Stimulated activated CD8-positive, alpha-beta memory T cell treated with anti-CD3 and anti-CD28 coated beads, Interleukin-15, amount 100 ng/mL, for 24 hours (primary cell): ENCODE results near the gene MOSMO.
"Not testable (repeated sequence)": the region's sequence is repeated elsewhere in the genome, so short reads cannot be mapped to it uniquely, and the experiment has no call there.

Experiments used
- DNase-seq: peaks from one replicate; pipeline ENCODE4 v3.0.0-alpha.2; 2020; ENCODE audit warnings: low read depth

The MOSMO gene

GRCh38 chr16:22003195-22003594 is 4.7 kb upstream of the MOSMO start:
- no peak for DNase-seq

- no peak for DNase-seq
These were observed 3.6 kb upstream of the MOSMO start for GRCh38 chr16:22004341-22004740.

DNA sequence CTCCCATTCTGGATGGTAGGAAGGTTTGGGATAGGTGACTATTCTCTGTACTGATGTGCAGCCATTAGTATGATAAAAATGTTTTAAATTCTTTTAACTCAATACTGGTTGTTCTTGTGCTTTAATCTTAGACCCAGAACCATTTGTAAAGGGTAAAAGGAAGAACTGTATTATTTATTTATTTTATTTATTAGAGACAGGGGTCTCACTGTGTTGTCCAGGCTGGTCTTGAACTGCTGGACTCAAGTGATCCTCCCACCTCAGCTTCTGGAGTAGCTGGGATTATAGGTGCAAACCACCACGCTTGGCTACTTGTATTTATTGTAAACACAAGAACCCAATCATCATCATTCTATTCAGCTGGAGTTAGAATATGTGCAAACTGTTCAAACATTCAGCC is 2.2 kb upstream of the MOSMO start:
- no peak for DNase-seq

DNA sequence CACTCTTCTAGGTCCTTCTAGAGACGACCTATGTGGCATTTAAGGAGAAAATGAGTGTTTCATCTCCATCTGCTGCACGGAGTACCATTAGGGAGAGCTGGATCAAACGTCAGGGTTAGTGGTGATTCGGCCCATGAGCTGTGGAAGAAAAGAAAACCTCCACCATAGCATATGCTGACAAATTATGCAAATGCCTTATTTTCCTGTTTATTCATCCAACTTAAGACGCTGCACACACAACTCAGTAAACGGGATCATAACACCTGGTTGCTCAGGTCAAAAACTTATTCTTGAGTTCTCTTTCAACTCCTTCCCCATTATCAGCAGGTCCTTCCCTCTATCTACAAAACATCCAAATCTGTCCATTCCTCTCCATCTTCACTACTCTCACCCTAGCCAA is 1.3 kb upstream of the MOSMO start:
- no peak for DNase-seq

DNA sequence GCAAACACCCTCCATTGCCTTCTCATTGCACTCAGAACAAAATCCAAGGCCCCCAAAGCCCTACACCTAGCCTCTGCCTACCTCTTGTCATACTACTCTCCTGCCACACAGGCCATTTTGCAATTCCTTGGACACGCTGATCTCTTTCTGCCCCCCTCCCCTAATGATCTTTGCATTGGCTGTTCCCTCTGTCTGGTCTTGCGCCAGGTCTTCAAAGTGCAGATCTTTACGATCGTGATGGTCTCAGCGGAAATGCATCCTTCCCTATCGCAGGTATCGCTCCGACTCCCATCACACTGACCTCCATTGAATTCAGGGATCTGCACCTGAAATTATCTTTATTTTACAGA is 777 bp upstream of the MOSMO start:
- no peak for DNase-seq

- no peak for DNase-seq
These were observed 526 bp downstream of the MOSMO start for GRCh38 chr16:22008215-22009059.

- no peak for DNase-seq
These were observed 3.0 kb downstream of the MOSMO start for GRCh38 chr16:22010902-22011301.

GRCh38 chr16:22012241-22012640 is 4.3 kb downstream of the MOSMO start:
- no peak for DNase-seq

DNA sequence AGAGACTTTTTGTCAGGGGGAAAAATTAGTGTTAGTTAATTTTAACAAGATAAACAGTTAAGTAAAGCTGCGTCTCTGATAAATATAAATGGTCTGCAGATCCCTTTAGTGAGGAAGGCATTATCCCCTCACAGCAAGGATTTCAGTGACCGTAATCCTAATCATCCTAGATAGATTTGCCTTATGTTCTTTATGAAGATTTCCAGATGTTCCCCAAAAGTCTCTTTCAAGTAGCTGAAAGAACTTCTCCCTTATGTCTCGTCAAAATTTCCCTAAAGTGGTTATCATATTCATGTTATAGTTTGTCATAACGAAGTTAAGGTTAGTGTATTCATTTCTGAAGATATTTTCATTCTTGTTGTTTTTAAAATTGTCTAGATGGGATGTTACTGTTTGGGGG is 5.6 kb downstream of the MOSMO start:
- no peak for DNase-seq

GRCh38 chr16:22014271-22014873 is 6.5 kb downstream of the MOSMO start:
- DNase-seq: no peak

DNA sequence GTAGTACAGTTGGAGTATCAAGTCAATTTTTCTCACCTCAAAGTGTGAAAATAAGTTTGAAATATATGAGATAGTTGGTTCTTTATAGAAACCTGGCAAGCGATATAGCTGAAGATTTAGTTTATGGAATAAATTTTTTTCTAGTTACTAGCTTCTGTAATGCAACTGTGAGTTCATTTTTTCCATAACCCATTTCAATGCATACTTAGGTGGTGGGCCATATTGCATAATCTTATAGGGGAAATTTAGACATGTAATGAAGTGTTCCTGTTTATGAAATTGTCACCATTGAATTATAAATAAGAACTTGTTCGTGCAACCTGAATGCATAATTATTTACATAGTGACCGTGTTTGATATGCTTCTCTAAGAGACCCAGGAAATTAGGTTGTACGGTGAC is 9.0 kb downstream of the MOSMO start:
- no peak for DNase-seq

DNA sequence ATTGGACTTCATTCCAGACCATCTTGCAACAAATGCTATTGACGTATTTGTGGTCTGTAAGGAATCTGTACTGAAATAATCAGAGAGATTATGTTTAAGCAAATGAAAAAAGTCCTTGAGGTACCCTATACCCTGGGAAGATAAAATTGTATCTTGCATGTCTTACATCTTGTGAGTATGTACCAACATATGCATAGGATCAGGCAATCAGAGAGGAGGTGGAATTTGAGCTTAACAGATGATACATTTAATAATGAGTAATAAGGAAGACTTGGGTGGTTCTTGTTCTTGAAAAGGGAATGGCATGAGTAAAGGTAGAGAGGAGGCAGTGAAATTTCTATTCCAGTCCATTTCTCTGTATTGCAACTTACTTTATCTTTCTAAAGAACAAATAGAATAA is 10.6 kb downstream of the MOSMO start:
- DNase-seq: no peak

GRCh38 chr16:22022151-22022550 is 14.2 kb downstream of the MOSMO start:
- no peak for DNase-seq

DNA sequence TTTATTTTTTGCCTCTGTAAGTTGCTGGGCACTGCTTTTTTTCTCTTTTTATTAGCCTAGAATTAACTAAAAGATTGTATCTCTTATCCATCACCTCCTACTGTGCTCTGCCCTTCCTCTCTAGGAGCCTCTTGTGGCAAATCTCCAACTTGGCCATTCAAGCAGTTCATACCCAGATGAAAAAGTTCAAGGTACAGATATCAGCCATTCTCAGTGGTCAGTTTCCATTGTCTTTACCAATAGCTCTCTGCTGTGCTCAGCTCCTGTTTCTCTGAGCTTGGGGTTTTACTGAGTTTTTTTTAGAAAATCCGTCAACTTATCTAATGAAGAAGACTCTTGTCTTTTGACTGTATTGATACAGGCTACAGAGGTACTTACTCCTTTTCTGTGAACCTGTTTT is 15.6 kb downstream of the MOSMO start:
- DNase-seq: no peak

DNA sequence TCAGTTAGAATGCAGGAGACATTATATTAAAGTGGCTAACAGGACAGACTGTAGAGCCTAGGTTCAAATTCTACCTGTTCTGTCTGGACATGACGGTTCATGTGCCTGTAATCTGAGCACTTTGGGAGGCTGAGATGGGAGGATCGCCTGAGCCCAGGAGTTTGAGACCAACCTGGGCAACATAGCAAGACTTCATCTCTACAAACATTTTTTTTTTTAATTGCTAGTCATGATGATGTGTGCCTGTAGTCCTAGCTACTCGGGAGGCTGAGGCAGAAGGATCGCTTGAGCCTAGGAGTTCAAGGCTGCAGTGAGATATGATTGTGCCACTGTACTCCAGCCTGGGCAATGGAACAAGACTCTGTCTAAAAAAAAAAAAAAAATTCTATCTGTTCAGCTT is 16.9 kb downstream of the MOSMO start:
- not testable (repeated sequence) for DNase-seq

- DNase-seq: no peak
These were observed 19.7 kb downstream of the MOSMO start for GRCh38 chr16:22027633-22028032.

DNA sequence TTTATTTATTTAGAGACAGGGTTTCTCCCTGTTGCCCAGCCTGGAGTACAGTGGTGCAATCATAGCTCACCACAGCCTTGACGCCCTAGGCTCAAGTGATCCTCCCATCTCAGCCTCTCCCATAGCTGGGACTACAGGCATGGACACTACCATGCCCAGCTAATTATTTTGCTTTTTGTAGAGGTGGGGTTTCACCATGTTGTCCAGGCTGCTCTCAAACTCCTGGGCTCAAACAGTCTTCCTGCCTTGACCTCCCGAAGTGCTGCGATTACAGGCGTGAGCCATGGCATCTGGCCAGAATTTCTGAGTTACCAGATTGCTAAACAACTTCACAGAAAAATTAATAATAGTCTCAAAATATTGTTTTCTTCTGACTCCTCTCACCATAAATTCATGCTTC is 21.7 kb downstream of the MOSMO start:
- no peak for DNase-seq

GRCh38 chr16:22030087-22030812 is 22.3 kb downstream of the MOSMO start:
- no peak for DNase-seq

DNA sequence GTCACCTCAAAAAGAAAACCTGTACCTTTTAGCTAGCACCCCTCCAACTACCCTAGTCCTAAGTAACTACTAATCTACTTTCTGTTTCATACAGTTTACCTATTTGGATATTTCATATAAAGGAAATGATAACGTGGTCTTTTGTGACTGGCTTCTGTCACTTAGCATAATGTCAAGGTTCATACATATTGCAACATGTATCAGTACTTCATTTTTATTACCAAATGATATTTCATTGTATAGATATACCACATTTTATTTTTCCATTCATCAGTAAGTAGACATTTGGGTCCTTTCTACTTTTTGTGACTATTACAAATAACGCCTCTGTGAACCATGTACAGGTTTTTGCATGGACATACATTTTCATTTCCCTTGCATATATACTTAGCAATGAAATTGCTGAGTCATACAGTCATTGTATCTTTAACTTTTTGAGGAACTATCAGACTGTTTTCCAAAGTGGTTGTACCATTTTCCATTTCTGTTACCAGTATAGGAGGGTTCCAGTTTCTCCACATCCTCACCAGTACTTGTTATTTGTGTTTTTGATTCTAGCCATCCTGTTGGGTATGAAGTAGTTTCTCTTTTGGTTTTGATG is 23.7 kb downstream of the MOSMO start:
- DNase-seq: no peak

DNA sequence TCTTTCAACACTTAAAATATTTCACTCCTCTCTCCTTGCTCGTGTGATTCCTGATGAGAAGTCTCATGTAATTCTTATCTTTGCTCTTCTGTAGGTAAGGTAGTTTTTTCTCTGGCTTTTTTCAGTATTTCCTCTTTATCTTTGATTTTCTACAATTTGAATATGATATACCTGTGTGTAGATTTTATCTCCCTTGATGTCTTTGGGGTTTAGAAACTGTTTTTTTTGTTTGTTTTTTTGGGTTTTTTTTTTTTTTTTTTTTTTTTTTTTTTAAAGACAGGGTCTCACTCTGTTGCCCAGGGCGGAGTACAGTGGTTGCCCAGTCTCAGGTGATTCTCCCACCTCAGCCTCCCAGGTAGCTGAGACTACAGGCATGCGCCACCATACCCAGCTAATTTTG is 26.6 kb downstream of the MOSMO start:
- no peak for DNase-seq

DNA sequence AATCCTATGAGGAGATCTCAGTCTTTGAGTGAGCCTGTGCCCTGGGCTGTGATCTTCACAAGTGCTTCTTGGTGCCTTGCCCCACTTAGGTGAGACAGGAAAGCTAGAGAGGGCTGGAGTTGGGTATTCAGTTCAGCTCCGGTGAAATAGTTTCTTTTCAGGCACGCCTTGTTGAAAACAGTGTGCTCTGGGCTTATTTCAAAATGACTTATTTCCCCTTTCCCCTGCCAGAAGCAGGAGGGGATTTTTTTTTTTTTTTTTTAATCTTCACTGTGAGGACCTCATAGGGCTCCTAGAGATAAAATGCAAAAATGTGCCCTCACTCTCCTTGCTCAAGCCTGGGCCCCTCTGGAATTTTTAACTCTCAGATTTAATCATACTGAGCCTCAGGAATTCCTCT is 27.2 kb downstream of the MOSMO start:
- no peak for DNase-seq

DNA sequence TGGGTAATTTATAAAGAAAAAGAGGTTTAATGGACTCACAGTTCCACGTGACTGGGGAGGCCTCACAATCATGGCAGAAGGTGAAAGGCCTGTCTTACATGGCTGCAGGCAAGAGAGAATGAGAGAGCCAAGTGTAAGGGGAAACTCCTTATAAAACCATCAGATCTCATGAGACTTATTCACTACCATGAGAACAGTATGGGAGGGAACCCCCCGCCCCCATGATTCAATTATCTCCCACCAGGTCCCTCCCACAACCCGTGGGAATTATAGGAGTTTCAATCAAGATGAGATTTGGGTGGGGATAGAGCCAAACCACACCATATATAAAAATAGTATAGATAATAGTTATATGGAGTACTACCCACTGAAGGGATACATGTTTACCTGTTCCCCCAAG is 36.0 kb downstream of the MOSMO start:
- DNase-seq: not testable (repeated sequence)

DNA sequence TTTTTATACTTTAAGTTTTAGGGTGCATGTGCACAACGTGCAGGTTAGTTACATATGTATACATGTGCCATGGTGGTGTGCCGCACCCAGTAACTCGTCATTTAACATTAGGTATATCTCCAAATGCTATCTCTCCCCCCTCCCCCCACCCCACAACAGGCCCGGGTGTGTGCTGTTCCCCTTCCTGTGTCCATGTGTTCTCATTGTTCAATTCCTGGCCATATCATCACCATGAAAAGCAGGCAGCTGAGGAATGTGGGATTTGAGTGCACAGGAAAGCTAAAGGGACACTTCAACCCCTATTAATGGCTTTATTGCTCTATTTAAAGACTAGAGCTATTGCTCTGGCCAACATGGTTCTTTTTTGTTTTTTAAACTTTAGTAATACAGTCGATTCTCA is 38.0 kb downstream of the MOSMO start:
- not testable (repeated sequence) for DNase-seq
